CD14-positive monocyte (primary cell): ENCODE measurements around the gene SNX18. TPM values are rescaled to one million over a fixed set of nuclear protein-coding genes. Genes with fewer than 3 reads are reported as not detected.

Experiments used
- DNase-seq, 3 donors: peaks; one replicate each; pipeline ENCODE4 v3.0.0-alpha.2; 2011 to 2022
- H2AFZ ChIP-seq: 2 replicates; pipeline ENCODE4 v1.6.0; 2012; ENCODE audit warnings: mild to moderate bottlenecking, low read depth, low read length, inconsistent platforms; ENCODE audit not compliant: insufficient read depth, poor library complexity, severe bottlenecking
- H3K27ac ChIP-seq, 2 donors: 1 replicate in 1 of 2; 2 replicates in 1 of 2; pipeline ENCODE4 v1.5.1; 2012 to 2013; ENCODE audit warnings: low read length in 2 of 2, control low read depth in 1 of 2, inconsistent platforms in 1 of 2, low read depth in 1 of 2, mild to moderate bottlenecking in 1 of 2
- H3K27me3 ChIP-seq, 2 donors: one replicate each; pipeline versions ENCODE4 v1.6.0 to v1.6.1; 2011 to 2013; ENCODE audit warnings: low read length in 2 of 2; ENCODE audit not compliant: control insufficient read depth in 2 of 2, insufficient read depth in 2 of 2
- H3K36me3 ChIP-seq, 2 donors: replicated peaks in 1 of 2; 1 replicate in 1 of 2; 2 replicates in 1 of 2; pipeline versions ENCODE4 v1.5.1 to v1.6.1; 2012 to 2013; ENCODE audit warnings: low read length in 2 of 2, control low read depth in 1 of 2, inconsistent platforms in 1 of 2, mild to moderate bottlenecking in 1 of 2; ENCODE audit not compliant: insufficient read depth in 2 of 2, control insufficient read depth in 1 of 2
- H3K4me1 ChIP-seq, 2 donors: 1 replicate in 1 of 2; 2 replicates in 1 of 2; pipeline versions ENCODE4 v1.5.1 to v1.6.1; 2012 to 2013; ENCODE audit warnings: low read length in 2 of 2, control low read depth in 1 of 2, inconsistent platforms in 1 of 2, mild to moderate bottlenecking in 1 of 2, moderate library complexity in 1 of 2; ENCODE audit not compliant: insufficient read depth in 2 of 2, control insufficient read depth in 1 of 2
- H3K4me2 ChIP-seq: replicated peaks from 2 replicates; pipeline ENCODE3; 2012; ENCODE audit warnings: low read length, moderate library complexity, mild to moderate bottlenecking; ENCODE audit not compliant: poor library complexity, severe bottlenecking; ENCODE audit errors: extremely low read depth
- H3K4me3 ChIP-seq, 3 experiments: fragments of 200-600 bp in 1 of 3; sonication (generic) in 1 of 3; replicated peaks in 1 of 3; 1 replicate in 2 of 3; 2 replicates in 1 of 3; pipeline ENCODE4 v1.5.1; 2011 to 2013; ENCODE audit warnings: low read length in 3 of 3, mild to moderate bottlenecking in 3 of 3, control low read depth in 2 of 3, low read depth in 2 of 3, inconsistent platforms in 1 of 3, moderate library complexity in 1 of 3
- H3K79me2 ChIP-seq: 2 replicates; pipeline ENCODE4 v1.6.0; 2012; ENCODE audit warnings: mild to moderate bottlenecking, control low read depth, inconsistent platforms, low read length, moderate library complexity; ENCODE audit not compliant: insufficient read depth
- H3K9ac ChIP-seq: 2 replicates; pipeline ENCODE4 v1.6.0; 2017; ENCODE audit warnings: low read length, mild to moderate bottlenecking; ENCODE audit not compliant: insufficient read depth, poor library complexity, severe bottlenecking
- H3K9me3 ChIP-seq, 2 donors: replicated peaks in 1 of 2; 1 replicate in 1 of 2; 2 replicates in 1 of 2; pipeline versions ENCODE4 v1.5.1 to v1.6.1; 2012 to 2013; ENCODE audit warnings: low read length in 2 of 2, control low read depth in 1 of 2; ENCODE audit not compliant: control insufficient read depth in 1 of 2, insufficient read depth in 1 of 2
- H4K20me1 ChIP-seq: 2 replicates; pipeline ENCODE4 v1.6.0; 2012; ENCODE audit warnings: mild to moderate bottlenecking, low read length, control low read depth, moderate library complexity; ENCODE audit not compliant: insufficient read depth
- H3K27ac Mint-ChIP-seq, 7 donors: one replicate each; pipeline ENCODE4 v1.8.0; 2020; ENCODE audit warnings: mild to moderate bottlenecking in 7 of 7, mixed read lengths in 7 of 7, moderate library complexity in 6 of 7, inconsistent platforms in 2 of 7
- H3K27me3 Mint-ChIP-seq, 3 donors: one replicate each; pipeline ENCODE4 v1.8.0; 2021 to 2022; ENCODE audit warnings: low read depth in 3 of 3, mild to moderate bottlenecking in 3 of 3, mixed read lengths in 3 of 3, moderate library complexity in 3 of 3, inconsistent platforms in 1 of 3
- H3K36me3 Mint-ChIP-seq, 2 donors: one replicate each; pipeline ENCODE4 v1.8.0; 2020; ENCODE audit warnings: mixed read lengths in 2 of 2, inconsistent platforms in 1 of 2, mild to moderate bottlenecking in 1 of 2
- H3K4me1 Mint-ChIP-seq: one replicate; pipeline ENCODE4 v1.8.0; 2020; ENCODE audit warnings: mild to moderate bottlenecking, mixed read lengths
- H3K4me3 Mint-ChIP-seq, 2 donors: one replicate each; pipeline ENCODE4 v1.8.0; 2020; ENCODE audit warnings: mild to moderate bottlenecking in 2 of 2, mixed read lengths in 2 of 2, moderate library complexity in 1 of 2
- H3K9me3 Mint-ChIP-seq, 7 donors: one replicate each; pipeline ENCODE4 v1.8.0; 2020 to 2022; ENCODE audit warnings: mixed read lengths in 7 of 7, mild to moderate bottlenecking in 6 of 7, moderate library complexity in 6 of 7, inconsistent platforms in 2 of 7
- CTCF ChIP-seq: fragments of 200-600 bp; IDR thresholded peaks from one replicate; pipeline ENCODE4 v1.8.0; 2022; ENCODE audit warnings: antibody characterized with exemption, mild to moderate bottlenecking
- intact Hi-C, 2 donors: fragments of 100-400 bp; cut with micrococcal nuclease; formaldehyde crosslinking; loops; one replicate each; pipeline versions ENCODE4 v1.15.0 to v1.15.1; 2023
- polyA plus RNA-seq, 3 donors: library from polyadenylated mRNA; depleted of rRNA in 1 of 3; unstranded in 2 of 3; stranded (reverse) in 1 of 3; fragments of 300-500 nt in 2 of 3; fragments of >200 nt in 1 of 3; fragmentation: Illumina TruSeq in 2 of 3; gene quantifications; 1 replicate in 2 of 3; 2 replicates in 1 of 3; pipeline ENCODE4 v1.2.3, GENCODE V29; 2012 to 2021

Gene SNX18
- polyA plus RNA-seq, 3 donors = 6.8 to 33.3 (median 12.4) TPM

DNA sequence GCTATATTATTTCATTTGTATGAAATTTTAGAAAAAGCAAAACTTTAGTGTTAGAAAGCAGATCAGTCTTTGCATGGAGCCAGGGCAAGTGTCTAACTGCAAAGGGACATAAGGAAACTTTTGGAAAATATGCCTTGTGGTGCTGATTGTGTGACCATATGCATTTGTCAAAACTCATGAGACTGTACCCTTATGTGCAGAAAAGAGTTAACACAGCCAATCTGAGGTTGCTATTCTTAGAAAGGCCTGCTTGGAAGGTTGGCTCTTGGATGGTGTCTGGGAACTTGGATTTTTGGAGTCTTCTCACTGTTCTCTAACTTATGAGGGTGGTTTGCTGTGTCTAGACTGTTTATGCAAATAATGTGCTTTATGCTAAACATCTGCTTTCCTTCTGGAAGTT lies 76.6 kb downstream of the SNX18 start:
- no peak overlapping the region for H3K27ac ChIP-seq
- no peaks in the 10 kb centered on the region for H4K20me1 ChIP-seq
- Mint-ChIP-seq H3K4me3 (no peak overlapping the region), H3K4me1 (peaks cover 31% of the 10 kb centered on the region), H3K9me3 (peaks cover 7 to 19% (median 11%) of the 10 kb centered on the region in 7 donors), H3K27me3 (no peaks in the 10 kb centered on the region), H3K27ac (no peak overlapping the region), H3K36me3 (peaks cover 11 to 15% of the 10 kb centered on the region in 2 donors)
- H3K36me3 ChIP-seq = no peaks in the 10 kb centered on the region
- TF ChIP-seq CTCF = no peak
- no peak for DNase-seq
- H3K4me2 ChIP-seq = no peak overlapping the region
- H3K4me1 ChIP-seq = peaks cover 24 to 27% of the 10 kb centered on the region in 2 donors
- no peaks in the 10 kb centered on the region for H3K79me2 ChIP-seq
- H3K4me3 ChIP-seq = no peak overlapping the region
- no peak overlapping the region for H2AFZ ChIP-seq
- no peaks in the 10 kb centered on the region for H3K27me3 ChIP-seq
- intact Hi-C loops = no loop called here
- no peak overlapping the region for H3K9ac ChIP-seq
- H3K9me3 ChIP-seq = peaks cover 0 to 6% of the 10 kb centered on the region in 2 donors

DNA sequence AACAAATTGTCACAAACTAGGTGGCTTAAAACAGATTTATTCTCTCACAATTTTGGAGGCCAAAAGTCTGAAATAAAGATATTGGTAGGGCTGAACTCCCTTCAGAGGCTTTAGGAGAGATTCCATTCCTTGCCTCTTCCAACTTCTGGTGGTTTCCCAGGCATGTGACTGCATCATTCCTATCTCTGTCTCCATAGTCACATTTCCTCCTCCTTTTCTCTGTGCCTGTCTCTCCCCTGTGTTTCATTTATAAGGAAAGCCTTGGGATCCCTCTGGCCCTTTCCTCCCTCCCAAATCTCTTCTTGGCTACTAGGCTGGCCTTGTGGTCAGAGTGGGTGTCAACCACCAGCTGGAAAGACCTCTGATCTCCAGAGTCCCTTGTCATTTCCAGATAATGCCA lies 78.2 kb downstream of the SNX18 start:
- Histone ChIP-seq H3K9ac (no peak overlapping the region), H3K79me2 (no peaks in the 10 kb centered on the region), H4K20me1 (no peaks in the 10 kb centered on the region), H3K4me1 (peaks cover 13% of the 10 kb centered on the region in 2 donors), H3K4me2 (no peak overlapping the region), H3K9me3 (peaks cover 0 to 6% of the 10 kb centered on the region in 2 donors), H2AFZ (no peak overlapping the region), H3K4me3 (no peak overlapping the region), H3K36me3 (no peaks in the 10 kb centered on the region), H3K27me3 (no peaks in the 10 kb centered on the region), H3K27ac (no peak overlapping the region)
- Mint-ChIP-seq H3K4me1 (peaks cover 17% of the 10 kb centered on the region), H3K9me3 (peaks cover 7 to 19% (median 12%) of the 10 kb centered on the region in 7 donors), H3K27me3 (no peaks in the 10 kb centered on the region), H3K36me3 (peaks cover 11 to 17% of the 10 kb centered on the region in 2 donors), H3K4me3 (no peak overlapping the region), H3K27ac (peak overlapping the region in 1 of 7 donors; percentile 16)
- TF ChIP-seq CTCF = no peak
- intact Hi-C loops = no loop called here
- no peak for DNase-seq

Other genes with a start within 250 kb of the SNX18 start
- 10 to 100 TPM; 10.5 to 27.6 (median 18.0) TPM for gene ARL15, start 207.2 kb upstream of the SNX18 start, polyA plus RNA-seq
- gene HSPB3, start 62.1 kb upstream of the SNX18 start, polyA plus RNA-seq = not detected